ENCODE measurements around the gene TRAF6.

GRCh38 chr11:36451681-36452080 is 58.4 kb downstream of the TRAF6 start:
- TF ChIP-seq EP300 (IDR thresholded peaks at IDR 0.05) (no peak), CTCF (IDR thresholded peaks at IDR 0.05) (no peak), POLR2A (IDR thresholded peaks at IDR 0.05; ENCODE audit: low read depth) (no peak), POLR2AphosphoS5 (IDR thresholded peaks at IDR 0.05) (no peak)
